GM19455 (cell line): Measurements from ENCODE around the gene F11R.
"Not testable (repeated sequence)": the region's sequence is repeated elsewhere in the genome, so short reads cannot be mapped to it uniquely, and the experiment has no call there.

Source experiments
- ATAC-seq: cut with Tn5 transposase; IDR thresholded peaks from one replicate; pipeline ENCODE4 v1.9.1; 2021; ENCODE audit not compliant: unreplicated experiment

Gene F11R

DNA sequence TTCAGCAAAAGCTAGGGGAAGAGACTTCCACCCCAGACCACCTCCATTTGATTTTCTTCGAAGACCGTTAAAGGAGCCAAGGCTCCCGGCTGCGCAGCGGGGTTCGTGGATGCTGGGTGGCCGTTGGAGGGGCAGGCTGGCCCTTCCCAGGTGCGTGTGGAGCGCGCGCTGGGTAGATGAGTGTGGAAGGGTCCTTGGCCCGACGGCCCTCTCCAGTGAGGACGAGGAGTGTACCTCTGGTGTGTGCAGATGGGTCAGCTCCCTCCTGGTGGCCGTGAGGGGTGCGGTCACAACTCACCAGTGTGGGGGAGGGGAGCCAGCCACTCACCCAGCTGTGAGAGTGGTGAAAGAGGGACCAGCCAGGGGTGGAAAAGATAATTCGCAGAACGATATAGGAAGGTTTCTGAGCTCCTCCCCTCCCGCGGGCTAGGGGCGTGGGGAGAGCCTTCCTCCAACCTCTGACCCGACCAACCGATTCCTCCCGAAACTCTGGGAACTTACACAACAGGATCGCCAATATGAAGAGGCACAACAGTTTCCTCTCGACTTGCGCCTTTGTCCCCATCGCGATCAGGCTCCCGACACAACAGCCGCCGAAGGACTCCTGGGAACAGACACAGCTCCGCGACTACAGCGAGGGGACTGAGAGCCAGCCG lies at the start of gene F11R:
Gene F11R, minus strand, starts transcription at position 644 of the 656 bp plus-strand sequence. Its CDS starts 79 bp downstream, at position 565.
- peak; percentile 30 for ATAC-seq

GRCh38 chr1:161069731-161070270 lies 48.8 kb upstream of the F11R start, which contains the start of gene ARHGAP30:
Gene ARHGAP30, minus strand, starts transcription at chr1:161069891. Its CDS starts 267 bp downstream, at chr1:161069624.
- ATAC-seq, result peak; percentile 87

- no peak for ATAC-seq
Measured at GRCh38 chr1:161069241-161069640, 48.3 kb upstream of the F11R start.

GRCh38 chr1:161068306-161069234 lies 47.6 kb upstream of the F11R start:
- peak; percentile 61 for ATAC-seq

DNA sequence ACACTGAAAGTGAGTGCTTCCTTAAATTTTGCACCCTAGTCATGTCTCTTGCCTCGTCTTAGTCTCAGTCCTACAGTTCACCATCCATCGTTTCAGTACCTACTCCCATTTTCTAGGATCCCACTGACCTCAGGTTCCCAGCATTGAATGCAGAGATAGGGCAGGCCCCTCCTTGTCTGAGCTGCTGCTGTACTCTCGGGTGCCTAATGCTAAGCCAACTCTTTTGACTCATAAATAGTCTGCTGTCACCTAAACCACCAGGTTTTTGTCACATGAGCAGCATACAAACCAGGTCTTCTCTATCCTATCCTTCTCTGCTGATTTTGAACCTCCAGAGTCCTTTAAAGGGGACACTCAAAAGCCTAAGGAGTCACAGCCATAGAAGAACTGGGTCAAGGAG lies 45.7 kb upstream of the F11R start:
- no peak for ATAC-seq

DNA sequence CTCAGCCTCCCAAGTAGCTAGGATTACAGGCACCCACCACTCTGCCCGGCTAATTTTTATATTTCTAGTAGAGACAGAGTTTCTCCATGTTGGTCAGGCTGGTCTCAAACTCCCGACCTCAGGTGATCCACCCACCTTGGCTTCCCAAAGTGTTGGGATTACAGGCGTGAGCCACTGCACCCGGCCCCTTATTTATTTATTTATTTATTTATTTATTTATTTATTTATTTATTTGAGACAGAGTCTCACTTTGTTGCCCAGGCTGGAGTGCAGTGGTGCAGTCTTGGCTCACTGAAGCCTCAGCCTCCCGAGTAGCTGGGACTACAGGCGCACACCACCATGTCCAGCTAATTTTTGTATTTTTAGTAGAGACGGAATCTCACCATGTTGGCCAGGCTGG lies 44.7 kb upstream of the F11R start:
- not testable (repeated sequence) for ATAC-seq

DNA sequence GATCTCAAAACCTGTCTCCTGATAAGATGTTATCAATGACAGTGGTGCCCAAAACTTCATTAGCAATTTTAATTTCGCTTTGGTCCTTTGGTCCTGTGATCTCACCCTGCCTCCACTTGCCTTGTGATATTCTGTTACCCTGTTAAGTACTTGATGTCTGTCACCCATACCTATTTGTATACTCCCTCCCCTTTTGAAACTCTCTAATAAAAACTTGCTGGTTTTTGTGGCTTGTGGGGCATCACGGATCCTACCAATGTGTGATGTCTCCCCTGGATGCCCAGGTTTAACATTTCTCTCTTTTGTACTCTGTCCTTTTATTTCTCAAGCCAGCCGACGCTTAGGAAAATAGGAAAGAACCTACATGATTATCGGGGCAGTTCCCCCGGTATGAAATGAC lies 43.0 kb upstream of the F11R start:
- not testable (repeated sequence) for ATAC-seq

GRCh38 chr1:161061419-161061818 lies 40.5 kb upstream of the F11R start:
- no peak for ATAC-seq

GRCh38 chr1:161059293-161059692 lies 38.3 kb upstream of the F11R start:
- no peak for ATAC-seq

DNA sequence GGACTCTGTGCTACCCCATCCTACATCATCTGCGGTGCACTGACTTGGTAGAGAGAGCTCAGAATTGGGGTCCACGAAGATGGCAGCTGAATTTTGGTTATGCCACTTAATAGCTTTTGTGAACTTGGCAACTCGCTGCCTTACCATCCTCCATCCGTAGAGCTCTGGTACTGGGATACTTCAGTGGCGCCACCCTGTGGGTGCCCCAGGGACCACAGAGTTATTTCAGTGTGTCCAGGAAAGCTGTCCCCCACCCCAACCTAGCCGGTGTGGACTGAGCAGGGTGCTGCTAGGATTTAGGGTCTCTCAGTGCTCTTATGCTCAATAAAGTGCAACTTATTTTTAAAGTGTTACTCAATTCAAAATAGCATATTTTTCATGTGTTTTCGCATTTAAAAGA lies 33.9 kb upstream of the F11R start:
- no peak for ATAC-seq

DNA sequence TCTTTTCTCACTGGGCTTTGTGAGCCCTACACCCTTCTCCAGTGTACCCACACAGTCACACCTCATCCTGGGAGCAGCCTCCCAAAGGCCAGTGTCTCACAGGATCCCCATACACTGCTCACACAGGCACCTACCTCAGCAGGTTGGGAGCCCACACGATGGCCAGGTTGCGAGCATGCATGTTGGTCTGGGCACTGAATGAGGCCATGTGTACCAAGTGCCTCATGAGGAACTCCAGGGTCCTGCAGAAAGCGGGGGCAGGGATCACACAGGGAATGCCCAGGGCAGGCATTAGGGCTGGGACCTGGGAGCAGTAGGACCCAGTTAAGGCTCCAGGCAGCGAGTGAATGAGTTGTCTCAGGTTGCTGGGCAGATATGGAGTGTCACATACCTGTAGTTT lies 33.3 kb upstream of the F11R start:
- no peak for ATAC-seq

- no peak for ATAC-seq
Measured at GRCh38 chr1:161052899-161053298, 31.9 kb upstream of the F11R start.

GRCh38 chr1:161051219-161051618 lies 30.3 kb upstream of the F11R start:
- no peak for ATAC-seq

DNA sequence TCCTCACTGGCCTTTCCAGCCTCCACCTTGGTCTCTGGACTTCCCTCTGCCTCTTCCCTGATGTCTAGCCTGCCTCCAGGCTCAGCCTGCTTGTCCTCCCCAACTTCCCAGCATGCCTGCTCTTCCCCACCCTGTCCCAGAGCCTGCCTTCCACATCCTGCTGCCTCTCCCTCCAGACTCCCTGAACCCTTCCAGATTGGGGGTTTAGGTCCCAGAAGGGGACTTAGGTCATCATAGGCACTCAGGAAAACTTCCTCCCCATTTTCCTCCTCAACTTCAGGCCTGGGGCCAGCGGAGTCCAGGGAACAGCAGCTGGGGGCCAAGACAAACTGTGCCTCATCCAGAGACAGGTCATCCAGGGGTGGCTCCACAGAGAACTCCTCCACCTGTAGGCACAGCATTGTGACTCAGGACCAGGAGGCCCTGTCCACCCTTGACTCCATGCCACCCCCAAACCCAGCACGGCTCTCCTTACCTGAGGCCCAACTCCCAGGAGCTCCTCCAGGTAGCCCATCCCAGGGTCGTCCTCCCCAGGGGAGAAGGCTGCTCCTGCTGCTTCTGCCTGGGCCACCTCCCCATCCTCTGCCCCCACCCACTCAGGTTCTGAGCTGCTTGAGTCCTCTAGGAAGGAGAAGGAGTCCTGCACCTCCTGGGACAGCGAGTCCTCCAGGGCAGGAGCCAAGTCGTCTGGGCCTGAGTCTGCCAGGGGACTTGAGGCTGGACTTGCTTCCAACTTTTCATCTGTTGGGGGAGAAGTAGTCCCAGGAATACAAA lies 28.2 kb upstream of the F11R start:
- ATAC-seq, result no peak

DNA sequence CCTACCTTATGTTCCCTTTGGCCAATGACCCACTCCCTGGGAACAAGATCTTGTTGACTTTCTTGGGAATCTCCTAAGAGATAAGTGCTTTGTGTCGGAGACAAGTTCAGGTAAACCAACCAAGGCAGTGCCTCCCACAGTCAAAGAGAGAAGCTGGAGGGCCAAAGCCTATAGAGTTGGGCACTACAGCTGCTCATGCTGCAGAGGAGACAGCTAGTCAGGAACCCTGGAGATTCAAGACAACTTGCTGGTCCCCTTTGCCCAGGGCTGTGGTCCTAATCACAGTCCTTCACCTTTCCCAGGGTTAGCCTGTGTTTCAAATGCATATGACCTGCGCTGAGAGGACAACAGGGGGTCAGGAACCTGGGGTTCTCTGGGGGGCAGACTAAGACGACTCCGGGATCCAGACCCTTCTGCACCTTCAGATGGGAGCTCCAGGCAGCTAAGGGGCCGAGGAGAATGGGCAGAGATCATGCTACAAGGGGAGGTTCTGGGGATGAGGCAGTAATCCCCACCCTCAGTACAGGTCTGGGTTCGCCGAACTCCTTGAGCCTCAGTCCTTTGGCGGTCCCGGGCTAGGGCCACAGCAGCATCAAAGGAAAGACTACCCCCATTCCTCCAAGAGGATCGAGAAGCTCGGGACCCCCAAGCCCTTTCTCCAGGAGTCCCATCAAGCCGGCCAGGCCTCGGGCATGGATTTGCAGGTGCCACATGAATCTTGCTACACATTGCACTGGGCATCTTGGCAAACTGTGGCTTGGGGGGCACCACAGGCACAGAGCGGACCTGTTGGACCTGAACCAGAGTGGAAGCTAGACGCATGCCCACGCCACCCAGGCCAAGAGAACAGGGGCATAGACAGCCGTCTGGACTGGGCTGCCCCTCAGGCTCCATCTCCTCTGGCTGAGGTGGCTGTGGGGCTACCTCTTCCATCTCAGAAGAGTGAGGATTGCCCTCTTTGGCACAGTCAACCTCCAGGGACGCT lies 26.8 kb upstream of the F11R start:
- no peak for ATAC-seq

DNA sequence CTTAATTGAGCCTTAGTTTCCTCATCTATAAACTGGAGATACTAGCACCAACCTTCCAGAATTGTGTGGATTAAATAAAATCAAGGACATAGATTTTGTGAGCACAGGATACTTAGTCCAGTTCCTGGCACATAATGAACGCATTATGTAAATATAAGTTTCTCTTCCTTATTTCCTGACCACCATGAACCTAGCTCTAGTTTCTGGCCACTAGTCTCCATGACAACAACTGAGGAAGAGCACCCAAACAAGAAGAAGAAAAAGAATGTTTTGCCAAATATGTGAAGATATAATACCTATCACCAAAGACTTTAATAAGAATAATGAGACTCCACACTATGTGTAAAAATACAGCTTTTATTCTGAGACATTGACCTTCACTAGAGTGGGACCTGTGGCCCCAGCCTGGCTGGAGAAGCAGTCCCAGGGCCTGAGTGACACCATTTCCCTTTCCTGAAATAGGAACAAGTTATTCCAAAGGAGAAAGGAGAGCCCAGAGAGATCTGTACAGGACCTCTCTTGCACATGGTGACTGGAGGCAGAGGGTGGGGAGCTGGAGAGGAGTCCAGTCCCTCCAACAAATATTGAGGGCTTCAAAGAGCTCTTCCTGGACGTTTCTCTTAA lies 25.8 kb upstream of the F11R start:
- ATAC-seq, result no peak

DNA sequence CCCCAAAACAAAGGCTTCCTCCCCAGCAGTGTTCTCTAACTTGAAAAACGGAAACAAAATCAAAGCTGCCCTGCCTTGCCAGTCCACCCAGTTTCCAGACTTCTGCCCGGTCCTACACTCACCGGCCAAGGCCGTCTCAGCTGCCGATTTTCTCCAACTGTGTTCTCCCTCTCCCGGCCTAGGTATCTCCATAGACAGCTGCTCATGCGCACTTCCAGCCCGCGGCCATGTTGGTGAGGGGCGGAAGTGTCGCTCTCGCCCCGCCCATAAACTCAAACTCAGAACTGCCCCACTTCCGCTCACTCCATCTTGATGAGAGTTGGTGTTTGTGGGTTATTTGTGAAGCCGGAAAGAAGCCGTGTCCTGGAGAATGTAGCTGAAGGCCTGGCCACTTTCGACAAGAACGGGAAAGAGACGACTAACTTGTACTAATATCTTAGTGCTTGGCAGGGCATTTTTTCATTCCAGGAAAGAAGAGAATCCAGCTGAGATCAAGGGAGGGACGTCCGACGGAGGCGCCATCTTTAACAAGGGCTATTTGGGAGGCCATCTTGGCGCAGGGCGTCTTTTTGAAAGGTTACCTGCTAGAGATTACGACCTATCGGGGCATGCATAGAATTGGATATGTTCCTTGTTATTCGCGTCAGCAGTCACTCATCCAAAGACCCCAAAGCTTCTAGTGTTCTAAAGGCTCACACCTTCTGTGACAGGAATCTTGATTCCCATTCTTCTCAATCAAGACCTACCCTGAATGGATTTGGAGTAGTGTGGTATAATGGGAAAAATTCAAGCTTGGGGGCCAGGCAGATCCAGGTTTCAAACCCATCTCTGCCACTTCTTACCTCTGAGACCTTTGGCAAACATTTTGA lies 25.0 kb upstream of the F11R start, which contains the start of gene USF1:
Gene USF1, minus strand, starts transcription at position 242 of the 869 bp plus-strand sequence. CDS start 2,702 bp downstream, outside the sequence.
- peak; percentile 56 for ATAC-seq
